HEK293T (cell line): ENCODE data around the gene TFDP1.

Experiments
- BHLHE40 ChIP-seq: fragments of 450-650 bp; IDR thresholded peaks from 2 replicates; pipeline ENCODE4 v1.6.1; 2016; ENCODE audit warnings: mild to moderate bottlenecking, moderate library complexity, borderline replicate concordance
- CTBP1 ChIP-seq: fragments of 450-650 bp; IDR thresholded peaks from 2 replicates; pipeline ENCODE4 v1.6.1; 2016; ENCODE audit warnings: borderline replicate concordance
- ELF4 ChIP-seq: fragments of 450-650 bp; IDR thresholded peaks from 2 replicates; pipeline ENCODE4 v1.6.1; 2017; ENCODE audit warnings: antibody characterized with exemption
- FOXA1 ChIP-seq: fragments of 450-650 bp; IDR thresholded peaks from 2 replicates; pipeline ENCODE4 v1.6.1; 2016; ENCODE audit warnings: mild to moderate bottlenecking
- FOXK2 ChIP-seq: fragments of 450-650 bp; IDR thresholded peaks from 2 replicates; pipeline ENCODE4 v1.6.1; 2016; ENCODE audit warnings: mild to moderate bottlenecking
- FOXM1 ChIP-seq: fragments of 450-650 bp; IDR thresholded peaks from 2 replicates; pipeline ENCODE4 v1.6.1; 2017; ENCODE audit warnings: mild to moderate bottlenecking, borderline replicate concordance
- HDGF ChIP-seq: fragments of 450-650 bp; IDR thresholded peaks from 2 replicates; pipeline ENCODE4 v1.6.1; 2017; ENCODE audit warnings: antibody characterized with exemption, borderline replicate concordance
- LEF1 ChIP-seq: fragments of 450-650 bp; IDR thresholded peaks from 2 replicates; pipeline ENCODE4 v1.6.1; 2017; ENCODE audit warnings: mild to moderate bottlenecking, borderline replicate concordance
- NFRKB ChIP-seq: fragments of 450-650 bp; IDR thresholded peaks from 2 replicates; pipeline ENCODE4 v1.6.1; 2016; ENCODE audit warnings: mild to moderate bottlenecking, moderate library complexity
- SP1 ChIP-seq: fragments of 450-650 bp; IDR thresholded peaks from 2 replicates; pipeline ENCODE4 v1.6.1; 2017
- SUZ12 ChIP-seq: fragments of 450-650 bp; IDR thresholded peaks from 2 replicates; pipeline ENCODE4 v1.6.1; 2016; ENCODE audit warnings: mild to moderate bottlenecking
- ZNF384 ChIP-seq: fragments of 450-650 bp; IDR thresholded peaks from 2 replicates; pipeline ENCODE4 v1.6.1; 2016
- TF ChIP-seq, protein P1 (sequence below): fragments of 450-650 bp; IDR thresholded peaks from 2 replicates; pipeline ENCODE4 v1.6.1; 2016

DNA sequence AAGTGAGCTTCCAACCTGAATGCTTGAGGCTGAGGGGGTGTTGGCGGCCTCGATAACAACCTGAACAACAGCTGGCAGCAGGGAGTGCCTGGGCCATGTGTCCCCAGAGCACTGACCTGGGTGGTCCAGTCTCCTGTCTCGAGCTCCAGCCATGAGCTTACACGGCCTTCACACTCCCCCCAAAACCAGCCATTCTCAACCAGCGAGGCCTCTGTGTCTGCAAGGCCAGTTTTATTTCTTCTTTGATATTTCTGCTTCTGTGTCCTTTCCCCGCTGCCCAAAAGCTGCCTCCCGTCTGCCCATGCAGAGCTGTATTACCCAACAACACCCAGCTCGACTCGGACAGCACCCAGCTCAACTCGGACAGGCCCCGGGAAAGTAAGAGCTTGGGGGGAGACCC, 32.5 kb upstream of the TFDP1 start:
- TF ChIP-seq FOXA1 (no peak), ZNF384 (no peak), SP1 (no peak), FOXM1 (no peak), SUZ12 (no peak), ELF4 (no peak), NFRKB (no peak), BHLHE40 (no peak), HDGF (no peak), FOXK2 (no peak), CTBP1 (no peak), LEF1 (no peak)
- TF ChIP-seq, protein P1, sequence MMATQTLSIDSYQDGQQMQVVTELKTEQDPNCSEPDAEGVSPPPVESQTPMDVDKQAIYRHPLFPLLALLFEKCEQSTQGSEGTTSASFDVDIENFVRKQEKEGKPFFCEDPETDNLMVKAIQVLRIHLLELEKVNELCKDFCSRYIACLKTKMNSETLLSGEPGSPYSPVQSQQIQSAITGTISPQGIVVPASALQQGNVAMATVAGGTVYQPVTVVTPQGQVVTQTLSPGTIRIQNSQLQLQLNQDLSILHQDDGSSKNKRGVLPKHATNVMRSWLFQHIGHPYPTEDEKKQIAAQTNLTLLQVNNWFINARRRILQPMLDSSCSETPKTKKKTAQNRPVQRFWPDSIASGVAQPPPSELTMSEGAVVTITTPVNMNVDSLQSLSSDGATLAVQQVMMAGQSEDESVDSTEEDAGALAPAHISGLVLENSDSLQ = no peak
